Testis (tissue), 2 donors: ENCODE data around the gene TYRP1.

ENCODE experiments used
- POLR2A ChIP-seq: fragments of 450-650 bp; IDR thresholded peaks from one replicate; pipeline ENCODE4 v1.6.1; 2017; ENCODE audit warnings: antibody characterized with exemption, mild to moderate bottlenecking, moderate library complexity
- TF ChIP-seq, protein P1 (sequence below), 3 experiments: fragments of 450-650 bp in 2 of 3; fragments of 200-600 bp in 1 of 3; sonication (generic) in 1 of 3; IDR thresholded peaks; one replicate each; pipeline ENCODE4 v1.5.1; 2016 to 2019; ENCODE audit warnings: antibody characterized with exemption in 3 of 3, mild to moderate bottlenecking in 2 of 3, moderate library complexity in 1 of 3

- TF ChIP-seq, protein P1, sequence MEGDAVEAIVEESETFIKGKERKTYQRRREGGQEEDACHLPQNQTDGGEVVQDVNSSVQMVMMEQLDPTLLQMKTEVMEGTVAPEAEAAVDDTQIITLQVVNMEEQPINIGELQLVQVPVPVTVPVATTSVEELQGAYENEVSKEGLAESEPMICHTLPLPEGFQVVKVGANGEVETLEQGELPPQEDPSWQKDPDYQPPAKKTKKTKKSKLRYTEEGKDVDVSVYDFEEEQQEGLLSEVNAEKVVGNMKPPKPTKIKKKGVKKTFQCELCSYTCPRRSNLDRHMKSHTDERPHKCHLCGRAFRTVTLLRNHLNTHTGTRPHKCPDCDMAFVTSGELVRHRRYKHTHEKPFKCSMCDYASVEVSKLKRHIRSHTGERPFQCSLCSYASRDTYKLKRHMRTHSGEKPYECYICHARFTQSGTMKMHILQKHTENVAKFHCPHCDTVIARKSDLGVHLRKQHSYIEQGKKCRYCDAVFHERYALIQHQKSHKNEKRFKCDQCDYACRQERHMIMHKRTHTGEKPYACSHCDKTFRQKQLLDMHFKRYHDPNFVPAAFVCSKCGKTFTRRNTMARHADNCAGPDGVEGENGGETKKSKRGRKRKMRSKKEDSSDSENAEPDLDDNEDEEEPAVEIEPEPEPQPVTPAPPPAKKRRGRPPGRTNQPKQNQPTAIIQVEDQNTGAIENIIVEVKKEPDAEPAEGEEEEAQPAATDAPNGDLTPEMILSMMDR (IDR thresholded peaks at IDR 0.05) = no peak
- no peak for TF ChIP-seq POLR2A
These were observed 60.7 kb downstream of the TYRP1 start for GRCh38 chr9:12753931-12754330.
